GOT3 (cell line): ENCODE results near the gene KNL1.
A peak's percentile ranks its signal among the peaks of the same experiment; 100 is the strongest.
"Not testable (repeated sequence)": the region's sequence is repeated elsewhere in the genome, so short reads cannot be mapped to it uniquely, and the experiment has no call there.

Experiments
- DNase-seq: peaks from one replicate; lab custom pipeline; 2025; ENCODE audit warnings: mixed read lengths; lab: John Stamatoyannopoulos, UW

The KNL1 gene

DNA sequence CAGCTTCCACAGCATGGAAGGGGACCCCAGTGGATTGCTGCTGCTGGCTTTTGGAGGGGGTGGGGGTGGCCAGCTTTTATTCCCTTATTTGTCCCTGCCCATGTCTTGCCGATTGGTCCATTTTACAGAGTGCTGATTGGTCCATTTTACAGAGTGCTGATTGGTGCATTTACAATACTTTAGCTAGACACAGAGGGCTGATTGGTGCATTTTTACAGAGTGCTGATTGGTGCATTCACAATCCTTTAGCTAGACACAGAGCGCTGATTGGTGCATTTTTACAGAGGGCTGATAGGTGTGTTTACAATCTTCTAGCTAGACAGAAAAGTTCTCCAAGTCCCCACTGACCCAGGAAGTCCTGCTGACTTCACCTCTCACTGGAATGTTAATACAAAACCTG is 12.3 kb upstream of the KNL1 start:
- not testable (repeated sequence) for DNase-seq

- peak; percentile 45 for DNase-seq
These were observed 11.3 kb upstream of the KNL1 start for GRCh38 chr15:40582726-40583246.

DNA sequence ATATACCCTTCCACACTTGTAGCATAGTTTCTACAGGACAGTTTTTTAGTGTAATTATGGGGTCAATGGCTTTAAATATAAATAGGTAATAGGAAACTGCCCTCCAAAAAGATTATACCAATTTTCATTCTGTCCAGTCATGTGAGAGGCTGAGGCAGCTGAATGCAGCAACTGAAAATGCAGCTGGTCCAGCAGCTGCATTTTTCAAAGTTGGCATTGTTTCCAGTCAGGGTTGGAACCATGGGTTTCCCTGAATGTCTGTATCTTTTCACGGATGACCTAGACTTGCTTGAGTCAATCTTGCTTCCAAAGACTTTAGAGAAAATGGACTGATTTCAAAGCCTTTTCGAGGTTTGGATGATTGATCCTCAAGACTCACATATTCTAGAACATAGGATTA is 9.9 kb upstream of the KNL1 start:
- no peak for DNase-seq

DNA sequence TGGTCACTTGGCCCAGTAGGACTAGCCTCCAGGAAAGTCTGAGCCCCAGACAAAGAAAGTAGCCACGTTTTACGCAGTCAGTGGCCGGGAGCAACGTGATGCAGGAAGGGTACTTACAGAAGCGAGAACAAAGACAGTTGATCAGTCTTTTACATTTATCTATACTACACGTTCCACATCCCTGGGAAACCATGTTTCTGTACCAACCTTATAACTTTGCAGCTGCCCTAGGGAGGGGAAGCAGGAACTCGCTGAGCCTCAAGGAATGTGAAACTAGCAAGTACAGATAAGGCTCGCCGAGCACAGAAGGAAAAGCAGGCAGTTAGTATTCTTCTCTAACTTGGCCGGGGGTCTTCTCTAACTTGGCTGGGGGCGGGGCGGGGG is 3.4 kb upstream of the KNL1 start:
- no peak for DNase-seq

DNA sequence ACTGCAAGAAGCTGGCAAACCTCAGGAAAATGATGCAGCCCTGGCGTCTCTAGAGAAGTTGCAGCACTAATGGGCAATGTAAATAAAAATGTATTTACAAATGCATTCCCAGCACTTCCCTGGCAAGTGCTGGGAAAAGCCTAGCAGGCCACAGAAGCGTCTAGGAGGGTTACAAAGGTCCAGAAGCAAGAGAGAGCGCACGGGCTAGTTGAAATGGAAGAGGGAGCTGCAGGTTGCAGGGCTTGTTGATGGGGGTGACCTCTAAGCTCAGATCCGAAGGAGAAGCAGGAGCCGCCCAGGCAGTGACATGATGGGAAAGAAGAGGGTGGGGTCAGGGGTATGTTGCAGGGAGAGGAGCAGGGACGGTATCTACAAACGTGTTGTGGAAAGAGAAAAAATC is 2.7 kb upstream of the KNL1 start:
- DNase-seq = no peak

GRCh38 chr15:40593165-40593564 is 884 bp upstream of the KNL1 start:
- no peak for DNase-seq

GRCh38 chr15:40594429-40594836 is 384 bp downstream of the KNL1 start:
- DNase-seq = peak; percentile 56

DNA sequence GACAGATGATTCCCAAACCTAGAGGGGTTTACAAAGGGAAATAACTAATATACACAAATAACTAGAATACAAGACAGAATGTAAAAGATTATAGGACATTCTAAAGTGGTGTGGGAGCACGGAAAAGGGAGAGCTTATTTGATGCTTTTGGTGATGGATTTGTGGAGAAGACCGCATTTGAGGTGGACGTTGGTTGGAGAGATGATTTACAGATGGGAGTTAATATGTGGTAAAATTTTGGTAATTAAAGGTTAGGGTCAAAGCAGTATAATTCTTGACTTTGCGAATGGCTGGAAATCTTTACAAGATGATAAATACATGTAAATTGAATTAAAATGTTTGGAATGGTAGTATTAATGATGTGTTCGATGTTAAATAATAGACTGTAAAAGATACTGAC is 1.2 kb downstream of the KNL1 start:
- no peak for DNase-seq

DNA sequence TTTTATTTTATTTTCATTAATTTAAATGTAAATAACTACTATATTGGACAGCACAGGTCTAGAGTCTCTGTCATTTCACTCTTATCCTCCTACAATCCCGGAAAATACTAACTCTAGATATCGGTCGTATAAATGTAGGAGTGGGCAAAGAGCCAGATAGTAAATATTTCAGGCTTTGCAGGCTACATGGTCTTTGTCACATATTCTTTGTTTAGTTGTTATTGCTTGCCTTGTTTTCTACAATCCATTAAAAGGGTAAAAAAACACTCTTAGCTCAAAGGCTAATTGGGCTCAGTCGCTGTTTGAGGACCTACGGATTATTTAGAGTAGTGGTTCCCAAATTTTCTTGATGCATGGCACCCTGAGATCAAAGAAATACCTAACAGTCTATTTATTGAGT is 1.7 kb downstream of the KNL1 start:
- no peak for DNase-seq

DNA sequence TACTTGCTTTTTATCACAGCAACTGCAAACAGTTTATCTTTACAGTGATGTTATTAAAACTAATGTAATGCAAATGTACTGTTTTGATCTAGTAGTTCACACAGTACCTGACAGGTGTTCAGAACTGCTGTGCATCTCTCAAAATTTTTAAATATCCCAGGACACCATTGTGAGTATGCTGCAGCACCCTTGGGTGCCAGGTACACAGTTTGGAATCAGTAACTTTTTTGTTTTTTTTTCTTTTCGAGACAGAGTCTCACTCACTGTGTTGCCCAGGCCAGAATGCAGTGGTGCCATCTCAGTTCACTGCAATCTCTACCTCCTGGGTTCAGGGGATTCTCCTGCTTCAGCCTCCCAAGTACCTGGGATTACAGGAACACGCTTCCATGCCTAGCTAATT is 3.0 kb downstream of the KNL1 start:
- no peak for DNase-seq

DNA sequence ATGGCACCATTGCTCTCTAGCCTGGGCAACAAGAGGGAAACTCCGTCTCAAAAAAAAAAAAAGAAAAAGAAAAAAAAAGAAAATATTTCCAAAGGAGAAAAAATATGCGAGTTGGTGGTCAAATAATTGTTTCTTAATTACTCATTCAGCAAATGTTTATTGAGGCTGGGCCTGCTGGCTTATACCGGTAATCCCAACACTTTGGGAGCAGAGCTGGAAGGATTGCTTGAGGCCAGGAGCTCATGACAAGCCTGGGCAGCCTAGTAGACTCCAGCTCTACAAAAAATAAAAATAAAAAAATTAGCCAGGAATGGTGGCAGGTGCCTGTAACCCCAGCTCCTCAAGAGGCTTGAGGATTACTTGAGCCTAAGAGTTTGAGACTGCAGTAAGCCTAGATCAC is 4.1 kb downstream of the KNL1 start:
- no peak for DNase-seq

- DNase-seq = no peak
These were observed 4.6 kb downstream of the KNL1 start for GRCh38 chr15:40598672-40599071.

GRCh38 chr15:40600956-40601355 is 6.9 kb downstream of the KNL1 start:
- no peak for DNase-seq

DNA sequence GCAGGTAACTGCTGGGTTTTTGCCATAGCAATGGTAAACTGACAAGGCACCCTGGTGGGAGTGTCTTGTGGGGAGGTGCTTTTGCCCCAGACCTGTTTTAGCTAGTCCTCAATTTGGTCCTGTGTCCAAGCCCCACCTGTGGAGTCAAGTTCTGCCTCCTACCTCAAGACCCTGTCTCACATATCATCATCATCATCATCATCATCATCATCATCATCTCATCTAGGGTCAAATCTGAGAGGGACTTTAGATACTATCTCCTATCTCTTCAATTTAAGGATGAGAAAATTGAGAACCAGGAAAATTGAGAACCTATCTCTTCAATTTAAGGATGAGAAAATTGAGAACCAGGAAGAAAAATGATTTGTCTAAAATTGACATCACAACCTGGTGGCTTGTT is 9.9 kb downstream of the KNL1 start:
- no peak for DNase-seq

GRCh38 chr15:40613080-40613479 is 19.0 kb downstream of the KNL1 start:
- no peak for DNase-seq

DNA sequence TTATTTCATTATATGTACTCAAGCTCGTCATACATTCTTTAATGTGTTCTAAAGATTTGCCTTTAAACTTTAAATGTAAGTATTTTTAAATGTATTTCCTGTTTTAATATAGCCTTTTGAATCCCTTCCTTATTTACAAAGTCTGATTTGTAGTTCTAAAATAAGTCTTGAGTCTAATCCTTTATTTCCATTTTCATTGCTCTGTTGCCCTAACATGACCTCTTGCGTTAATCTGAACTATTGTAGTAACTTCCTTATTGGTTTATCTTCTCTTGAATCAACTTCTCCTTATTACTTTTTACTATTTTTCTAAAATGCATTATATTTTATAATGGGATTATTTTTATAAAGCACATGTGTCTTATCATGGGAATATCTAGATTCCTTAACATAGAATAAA is 24.0 kb downstream of the KNL1 start:
- DNase-seq = no peak

DNA sequence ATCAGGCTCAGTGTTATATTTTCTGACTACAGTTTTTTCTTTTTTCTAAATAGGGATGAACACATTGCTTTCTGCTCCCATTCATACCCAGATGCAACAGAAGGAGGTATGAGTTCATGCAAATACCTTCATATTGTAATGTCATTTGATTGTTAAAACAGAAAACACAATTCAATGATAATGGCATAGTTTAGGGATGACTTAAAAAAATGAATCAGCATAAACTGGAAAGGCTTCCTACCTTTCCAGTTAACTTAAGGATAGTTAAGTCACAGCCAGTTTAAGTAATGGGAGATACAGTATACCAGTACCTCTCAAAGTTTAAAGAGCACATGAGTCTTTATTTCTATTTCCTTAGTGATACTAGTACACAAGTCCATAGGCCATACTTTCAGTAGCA is 24.9 kb downstream of the KNL1 start:
- DNase-seq = no peak

DNA sequence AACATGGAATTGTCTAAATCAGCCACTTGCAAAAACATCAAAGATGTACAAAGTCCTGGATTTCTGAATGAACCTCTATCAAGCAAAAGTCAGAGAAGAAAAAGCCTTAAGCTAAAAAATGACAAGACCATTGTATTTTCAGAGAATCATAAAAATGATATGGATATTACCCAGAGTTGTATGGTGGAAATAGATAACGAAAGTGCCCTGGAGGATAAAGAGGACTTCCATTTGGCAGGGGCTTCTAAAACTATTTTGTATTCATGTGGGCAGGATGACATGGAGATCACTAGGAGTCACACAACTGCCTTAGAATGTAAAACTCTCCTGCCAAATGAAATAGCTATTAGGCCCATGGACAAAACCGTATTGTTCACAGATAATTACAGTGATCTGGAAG is 29.3 kb downstream of the KNL1 start:
- DNase-seq = no peak

DNA sequence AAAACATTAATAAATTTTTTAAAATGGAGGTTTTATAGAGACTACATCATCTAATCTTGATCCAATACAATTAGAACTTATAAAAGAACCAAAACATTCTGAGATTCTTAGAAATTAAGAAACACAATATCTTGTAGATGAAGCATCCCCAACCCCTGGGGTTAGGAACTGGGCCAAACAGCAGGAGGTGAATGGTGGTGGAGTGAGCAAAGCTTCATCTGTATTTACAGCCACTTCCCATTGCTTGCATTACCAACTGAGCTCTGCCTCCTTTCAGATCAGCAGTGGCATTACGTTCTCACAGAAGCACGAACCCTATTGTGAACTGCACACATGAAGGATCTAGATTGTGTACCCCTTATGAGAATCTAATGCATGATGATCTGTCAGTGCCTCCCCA is 36.3 kb downstream of the KNL1 start:
- no peak for DNase-seq

DNA sequence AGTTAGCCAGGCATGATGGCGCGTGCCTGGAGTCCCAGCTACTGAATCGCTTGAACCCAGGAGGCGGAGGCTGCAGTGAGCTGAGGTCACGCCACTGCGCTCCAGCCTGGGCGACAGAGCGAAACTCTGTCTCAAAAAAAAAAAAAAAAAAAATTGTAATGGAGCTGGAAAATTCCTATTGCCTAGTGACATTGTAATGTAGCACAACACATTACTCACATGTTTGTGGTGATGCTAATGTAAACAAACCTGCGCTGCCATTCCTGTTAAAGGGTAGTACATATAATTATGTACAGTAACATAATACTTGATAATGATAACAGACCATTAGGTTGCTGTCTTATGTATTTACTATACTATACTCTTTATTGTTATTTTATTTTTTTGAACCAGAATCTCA is 39.1 kb downstream of the KNL1 start:
- no peak for DNase-seq

- DNase-seq = no peak
These were observed 43.2 kb downstream of the KNL1 start for GRCh38 chr15:40637221-40637745.

DNA sequence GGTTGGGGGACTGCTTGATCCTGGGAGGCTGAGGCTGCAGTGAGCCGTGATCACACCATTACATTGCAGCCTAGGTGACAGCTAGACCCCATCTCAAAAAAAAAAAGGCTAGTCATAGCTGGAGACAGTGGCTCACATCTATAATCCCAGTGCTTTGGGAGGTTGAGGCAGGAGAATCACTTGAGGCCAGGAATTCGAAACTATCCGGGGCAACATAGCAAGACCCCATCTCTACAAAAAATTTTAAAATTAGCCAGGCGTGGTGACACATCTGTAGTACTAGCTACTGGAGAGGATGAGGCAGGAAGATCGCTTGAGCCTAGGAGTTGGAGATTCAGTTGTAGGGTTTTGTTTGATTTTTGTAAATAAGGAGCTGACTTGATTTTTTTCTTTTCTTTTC is 45.6 kb downstream of the KNL1 start:
- no peak for DNase-seq

- no peak for DNase-seq
These were observed 53.5 kb downstream of the KNL1 start for GRCh38 chr15:40647523-40647922.

DNA sequence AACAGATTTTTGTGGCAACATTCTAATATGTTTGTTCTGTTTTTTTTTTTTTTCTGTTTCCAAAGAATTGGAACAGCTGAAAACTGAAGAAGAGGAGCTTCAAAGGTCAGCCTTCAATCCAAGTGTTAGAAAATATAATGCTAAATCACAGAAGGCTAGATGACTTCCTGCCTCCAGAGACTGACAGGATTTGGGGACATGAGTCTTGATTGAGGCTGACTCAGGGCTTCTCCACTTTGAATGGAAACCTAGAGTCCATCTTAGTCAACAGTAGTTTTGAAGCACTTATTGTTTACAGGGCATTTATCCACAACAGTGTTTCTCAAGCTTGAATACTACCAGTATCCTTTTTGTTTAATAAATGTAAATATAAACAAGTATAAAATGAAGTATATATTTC is 56.4 kb downstream of the KNL1 start:
- no peak for DNase-seq

DNA sequence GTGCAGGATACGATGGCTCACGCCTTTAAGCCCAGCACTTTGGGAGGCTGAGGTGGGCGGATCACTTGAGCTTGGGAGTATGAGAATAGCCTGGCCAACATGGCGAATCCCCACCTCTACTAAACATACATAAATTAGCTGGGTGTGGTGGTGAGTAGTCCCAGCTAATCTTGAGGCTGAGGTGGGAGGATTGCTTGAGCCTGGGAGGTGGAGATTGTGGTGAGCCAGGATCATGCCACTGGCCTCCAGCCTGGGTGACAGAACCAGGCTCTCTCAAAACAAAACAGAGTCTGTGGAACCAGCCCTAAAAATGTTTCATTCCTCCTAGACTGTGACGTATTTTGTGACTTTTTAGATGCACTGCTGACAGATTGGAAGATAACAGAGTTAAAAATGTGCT is 66.6 kb downstream of the KNL1 start:
- DNase-seq = no peak
